Measurements from ENCODE around the gene IQGAP3.

DNA sequence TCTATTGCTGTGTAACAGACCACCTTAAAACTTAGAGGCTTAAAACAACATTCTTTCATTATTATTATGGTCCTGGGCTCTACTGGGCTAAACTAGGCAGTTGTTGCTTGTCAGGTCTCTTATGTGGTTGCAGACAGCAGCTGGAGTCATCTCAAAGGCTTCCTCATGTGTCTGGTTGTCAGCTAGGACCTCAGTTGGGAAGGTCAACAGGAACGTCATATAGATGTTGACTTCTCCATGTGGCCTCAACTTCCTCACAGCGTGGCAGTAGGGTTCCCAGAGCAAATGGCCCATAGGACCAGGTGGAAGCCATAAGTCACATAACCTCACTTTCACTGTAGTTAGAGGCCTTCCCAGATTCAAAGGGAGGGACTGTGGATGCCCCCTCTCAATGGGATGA lies 56.4 kb downstream of the IQGAP3 start:
- TF ChIP-seq, protein P1, sequence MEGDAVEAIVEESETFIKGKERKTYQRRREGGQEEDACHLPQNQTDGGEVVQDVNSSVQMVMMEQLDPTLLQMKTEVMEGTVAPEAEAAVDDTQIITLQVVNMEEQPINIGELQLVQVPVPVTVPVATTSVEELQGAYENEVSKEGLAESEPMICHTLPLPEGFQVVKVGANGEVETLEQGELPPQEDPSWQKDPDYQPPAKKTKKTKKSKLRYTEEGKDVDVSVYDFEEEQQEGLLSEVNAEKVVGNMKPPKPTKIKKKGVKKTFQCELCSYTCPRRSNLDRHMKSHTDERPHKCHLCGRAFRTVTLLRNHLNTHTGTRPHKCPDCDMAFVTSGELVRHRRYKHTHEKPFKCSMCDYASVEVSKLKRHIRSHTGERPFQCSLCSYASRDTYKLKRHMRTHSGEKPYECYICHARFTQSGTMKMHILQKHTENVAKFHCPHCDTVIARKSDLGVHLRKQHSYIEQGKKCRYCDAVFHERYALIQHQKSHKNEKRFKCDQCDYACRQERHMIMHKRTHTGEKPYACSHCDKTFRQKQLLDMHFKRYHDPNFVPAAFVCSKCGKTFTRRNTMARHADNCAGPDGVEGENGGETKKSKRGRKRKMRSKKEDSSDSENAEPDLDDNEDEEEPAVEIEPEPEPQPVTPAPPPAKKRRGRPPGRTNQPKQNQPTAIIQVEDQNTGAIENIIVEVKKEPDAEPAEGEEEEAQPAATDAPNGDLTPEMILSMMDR (conservative IDR thresholded peaks at IDR 0.05; ENCODE audit: low read depth, low read length): no peak
- TF ChIP-seq RCOR1 (IDR thresholded peaks at IDR 0.05; ENCODE audit: insufficient replicate concordance, low read length) (no peak), POLR2A (IDR thresholded peaks at IDR 0.05; ENCODE audit: low read depth, low read length) (no peak), NFE2L2 (IDR thresholded peaks at IDR 0.05; ENCODE audit: low read depth, low read length) (no peak), CEBPB (IDR thresholded peaks at IDR 0.05; ENCODE audit: low read depth, low read length) (no peak), MAFK (IDR thresholded peaks at IDR 0.05; ENCODE audit: low read depth, low read length) (no peak), MXI1 (IDR thresholded peaks at IDR 0.05; ENCODE audit: borderline replicate concordance, low read depth, low read length) (no peak), BHLHE40 (IDR thresholded peaks at IDR 0.05; ENCODE audit: low read depth, low read length) (no peak), RAD21 (IDR thresholded peaks at IDR 0.05; ENCODE audit: low read length) (no peak), RFX5 (IDR thresholded peaks at IDR 0.05; ENCODE audit: low read depth, low read length) (no peak), CHD1 (IDR thresholded peaks at IDR 0.05; ENCODE audit: low read depth, low read length) (no peak), SMC3 (IDR thresholded peaks at IDR 0.05; ENCODE audit: low read depth, low read length) (no peak), MAZ (IDR thresholded peaks at IDR 0.05; ENCODE audit: borderline replicate concordance, low read depth, low read length) (no peak)
- TF ChIP-seq, protein P2, sequence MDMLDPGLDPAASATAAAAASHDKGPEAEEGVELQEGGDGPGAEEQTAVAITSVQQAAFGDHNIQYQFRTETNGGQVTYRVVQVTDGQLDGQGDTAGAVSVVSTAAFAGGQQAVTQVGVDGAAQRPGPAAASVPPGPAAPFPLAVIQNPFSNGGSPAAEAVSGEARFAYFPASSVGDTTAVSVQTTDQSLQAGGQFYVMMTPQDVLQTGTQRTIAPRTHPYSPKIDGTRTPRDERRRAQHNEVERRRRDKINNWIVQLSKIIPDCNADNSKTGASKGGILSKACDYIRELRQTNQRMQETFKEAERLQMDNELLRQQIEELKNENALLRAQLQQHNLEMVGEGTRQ (IDR thresholded peaks at IDR 0.05; ENCODE audit: low read depth, low read length): no peak
